OCI-LY1 (cell line): ENCODE data around the gene CCR3.

ENCODE experiments used
- H2AFZ ChIP-seq: fragments of 200-600 bp; sonication (generic), shearing (Covaris generic); 2 replicates; pipeline ENCODE4 v1.6.0; 2014; ENCODE audit warnings: antibody characterized with exemption, mild to moderate bottlenecking, low read length
- H3F3A ChIP-seq: fragments of 200-600 bp; sonication (generic), shearing (Covaris generic); 2 replicates; pipeline ENCODE4 v1.6.0; 2014; ENCODE audit warnings: mild to moderate bottlenecking, antibody characterized with exemption, low read length, moderate library complexity; ENCODE audit not compliant: insufficient read depth
- H3K27ac ChIP-seq: fragments of 200-600 bp; sonication (generic); 2 replicates; pipeline ENCODE4 v1.5.1; 2014; ENCODE audit warnings: low read length, mixed run types, mild to moderate bottlenecking, low read depth; ENCODE audit not compliant: poor library complexity, severe bottlenecking
- H3K27me3 ChIP-seq: fragments of 200-600 bp; sonication (generic); 2 replicates; pipeline ENCODE4 v1.6.0; 2014; ENCODE audit warnings: antibody characterized with exemption, mild to moderate bottlenecking, low read length, moderate library complexity; ENCODE audit not compliant: insufficient read depth
- H3K36me3 ChIP-seq: fragments of 200-600 bp; sonication (generic); 2 replicates; pipeline ENCODE4 v1.6.1; 2014; ENCODE audit warnings: mild to moderate bottlenecking, antibody characterized with exemption, low read length, moderate library complexity, mixed read lengths; ENCODE audit not compliant: insufficient read depth
- H3K4me1 ChIP-seq: fragments of 200-600 bp; sonication (generic); 2 replicates; pipeline ENCODE4 v1.5.1; 2014; ENCODE audit warnings: mild to moderate bottlenecking, low read length, moderate library complexity; ENCODE audit not compliant: insufficient read depth, severe bottlenecking
- H3K4me2 ChIP-seq: fragments of 200-600 bp; sonication (generic), shearing (Covaris generic); 2 replicates; pipeline ENCODE4 v1.6.1; 2014; ENCODE audit warnings: low read length
- H3K4me3 ChIP-seq: fragments of 200-600 bp; sonication (generic); 2 replicates; pipeline ENCODE4 v1.5.1; 2014; ENCODE audit warnings: low read length, low read depth, mild to moderate bottlenecking, mixed read lengths; ENCODE audit not compliant: poor library complexity, severe bottlenecking
- H3K79me2 ChIP-seq: fragments of 200-600 bp; shearing (Covaris generic); 2 replicates; pipeline ENCODE4 v1.6.1; 2016; ENCODE audit warnings: mixed run types, low read length, mixed read lengths; ENCODE audit not compliant: insufficient read depth
- H3K9ac ChIP-seq: fragments of 200-600 bp; sonication (generic), shearing (Covaris generic); 2 replicates; pipeline ENCODE4 v1.6.1; 2014; ENCODE audit warnings: mild to moderate bottlenecking, low read length, mixed read lengths
- H3K9me2 ChIP-seq: fragments of 200-600 bp; sonication (generic), shearing (Covaris generic); 2 replicates; pipeline ENCODE4 v1.6.1; 2014; ENCODE audit warnings: low read depth, mild to moderate bottlenecking, low read length, mixed read lengths
- H3K9me3 ChIP-seq: fragments of 200-600 bp; shearing (Covaris generic); 2 replicates; pipeline ENCODE4 v1.6.1; 2014; ENCODE audit warnings: low read length, mixed read lengths
- H4K20me1 ChIP-seq: fragments of 200-600 bp; sonication (generic), shearing (Covaris generic); 2 replicates; pipeline ENCODE4 v1.6.0; 2016; ENCODE audit warnings: mild to moderate bottlenecking, low read length; ENCODE audit not compliant: insufficient read depth
- EZH2 ChIP-seq: fragments of 200-600 bp; sonication (generic), shearing (Covaris generic); IDR thresholded peaks from 2 replicates; pipeline ENCODE4 v1.8.0; 2017; ENCODE audit warnings: borderline replicate concordance, mixed run types, mild to moderate bottlenecking, antibody characterized with exemption, low read length, moderate library complexity, mixed read lengths
- TF ChIP-seq, protein P1 (sequence below): fragments of 200-600 bp; sonication (generic), shearing (Covaris generic); IDR thresholded peaks from 2 replicates; pipeline ENCODE4 v1.5.1; 2017; ENCODE audit warnings: mild to moderate bottlenecking, antibody characterized with exemption, low read length, moderate library complexity, mixed read lengths

CCR3 gene

DNA sequence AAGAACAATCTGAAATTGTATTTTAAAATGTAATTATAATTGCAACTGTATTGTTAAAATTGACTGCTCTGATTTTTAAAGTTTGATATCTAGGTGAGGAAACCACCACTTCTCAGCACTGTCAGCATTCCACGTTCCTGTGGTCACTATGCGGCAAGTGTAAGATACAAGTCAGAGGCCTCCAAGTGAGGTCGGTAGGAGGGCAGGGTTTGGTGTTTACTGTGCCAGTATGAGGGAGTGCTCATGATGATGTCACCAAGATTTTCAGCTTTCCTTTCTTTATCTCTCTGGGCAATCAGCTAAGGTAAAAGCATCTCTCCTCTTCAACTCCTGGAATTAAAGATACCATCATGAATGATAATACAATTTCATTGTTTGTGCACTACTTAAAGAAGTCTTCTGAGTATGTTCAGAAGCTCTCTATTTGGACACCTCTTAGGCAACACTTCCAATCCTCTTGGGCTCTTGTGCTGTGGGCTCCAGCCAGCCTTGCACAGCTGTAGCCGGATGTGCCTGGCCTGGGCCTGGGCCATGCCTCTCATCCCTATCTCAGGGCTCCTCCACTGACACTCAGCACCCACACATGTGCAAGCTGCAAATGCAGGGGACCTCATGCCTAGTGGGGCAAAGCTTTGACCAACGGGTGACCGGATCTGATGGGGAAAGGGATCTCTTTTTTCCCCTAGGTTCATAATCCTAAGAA, 42.9 kb downstream of the CCR3 start:
- no peak overlapping the region for H3K9ac ChIP-seq
- H3K9me2 ChIP-seq, result no peaks in the 10 kb centered on the region
- 0 out of 2 replicates have a peak, but pooled peaks cover 5% of the 10 kb centered on the region for H3K27me3 ChIP-seq
- H2AFZ ChIP-seq, result no peak overlapping the region
- H4K20me1 ChIP-seq, result no peaks in the 10 kb centered on the region
- H3K27ac ChIP-seq, result no peak overlapping the region
- H3F3A ChIP-seq, result no peaks in the 10 kb centered on the region
- no peaks in the 10 kb centered on the region for H3K4me1 ChIP-seq
- no peak overlapping the region for H3K4me3 ChIP-seq
- H3K4me2 ChIP-seq, result no peak overlapping the region
- H3K9me3 ChIP-seq, result no peaks in the 10 kb centered on the region
- H3K36me3 ChIP-seq, result no peaks in the 10 kb centered on the region
- no peak for TF ChIP-seq EZH2
- TF ChIP-seq, protein P1, sequence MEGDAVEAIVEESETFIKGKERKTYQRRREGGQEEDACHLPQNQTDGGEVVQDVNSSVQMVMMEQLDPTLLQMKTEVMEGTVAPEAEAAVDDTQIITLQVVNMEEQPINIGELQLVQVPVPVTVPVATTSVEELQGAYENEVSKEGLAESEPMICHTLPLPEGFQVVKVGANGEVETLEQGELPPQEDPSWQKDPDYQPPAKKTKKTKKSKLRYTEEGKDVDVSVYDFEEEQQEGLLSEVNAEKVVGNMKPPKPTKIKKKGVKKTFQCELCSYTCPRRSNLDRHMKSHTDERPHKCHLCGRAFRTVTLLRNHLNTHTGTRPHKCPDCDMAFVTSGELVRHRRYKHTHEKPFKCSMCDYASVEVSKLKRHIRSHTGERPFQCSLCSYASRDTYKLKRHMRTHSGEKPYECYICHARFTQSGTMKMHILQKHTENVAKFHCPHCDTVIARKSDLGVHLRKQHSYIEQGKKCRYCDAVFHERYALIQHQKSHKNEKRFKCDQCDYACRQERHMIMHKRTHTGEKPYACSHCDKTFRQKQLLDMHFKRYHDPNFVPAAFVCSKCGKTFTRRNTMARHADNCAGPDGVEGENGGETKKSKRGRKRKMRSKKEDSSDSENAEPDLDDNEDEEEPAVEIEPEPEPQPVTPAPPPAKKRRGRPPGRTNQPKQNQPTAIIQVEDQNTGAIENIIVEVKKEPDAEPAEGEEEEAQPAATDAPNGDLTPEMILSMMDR, result no peak
- no peaks in the 10 kb centered on the region for H3K79me2 ChIP-seq

DNA sequence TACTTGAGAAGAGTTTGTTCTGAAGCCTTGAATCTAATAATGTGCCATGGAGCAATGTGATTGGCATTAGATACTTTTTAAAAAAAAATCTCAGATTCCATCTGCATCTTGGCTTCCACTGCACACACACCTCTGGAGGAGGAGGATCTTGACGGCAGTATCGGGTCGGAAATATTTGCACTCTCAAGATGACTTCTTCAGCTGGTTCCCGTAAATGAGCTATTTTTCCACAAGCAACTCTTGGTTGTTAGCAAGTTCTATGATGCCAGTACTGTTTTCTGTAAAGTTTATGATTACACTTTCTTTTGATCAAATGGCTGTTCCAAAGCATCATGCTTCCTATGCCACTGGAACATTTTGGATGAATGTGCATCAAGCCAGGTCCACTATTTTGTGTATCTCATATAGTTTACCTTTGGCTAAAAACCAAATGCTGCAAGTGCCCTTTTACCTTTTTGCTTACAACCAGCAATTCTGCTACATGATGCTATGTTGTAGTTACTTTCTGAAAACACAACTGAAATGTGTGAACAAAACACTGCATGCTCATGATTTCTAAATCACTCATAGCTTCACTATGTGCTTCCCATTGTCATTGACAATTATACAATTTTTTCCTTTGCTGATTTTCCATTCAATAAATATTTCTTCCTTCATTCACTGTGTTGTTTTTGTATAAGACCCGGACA, 43.8 kb downstream of the CCR3 start:
- no peak overlapping the region for H3K27ac ChIP-seq
- no peak overlapping the region for H3K9ac ChIP-seq
- H3K27me3 ChIP-seq, result 0 out of 2 replicates have a peak, but pooled peaks cover 5% of the 10 kb centered on the region
- no peaks in the 10 kb centered on the region for H4K20me1 ChIP-seq
- H3K9me3 ChIP-seq, result no peaks in the 10 kb centered on the region
- H3K4me1 ChIP-seq, result no peaks in the 10 kb centered on the region
- no peak overlapping the region for H3K4me2 ChIP-seq
- H3K4me3 ChIP-seq, result no peak overlapping the region
- H3F3A ChIP-seq, result no peaks in the 10 kb centered on the region
- no peak overlapping the region for H2AFZ ChIP-seq
- H3K79me2 ChIP-seq, result no peaks in the 10 kb centered on the region
- no peaks in the 10 kb centered on the region for H3K36me3 ChIP-seq
- TF ChIP-seq, protein P1, result no peak
- no peak for TF ChIP-seq EZH2
- H3K9me2 ChIP-seq, result no peaks in the 10 kb centered on the region

DNA sequence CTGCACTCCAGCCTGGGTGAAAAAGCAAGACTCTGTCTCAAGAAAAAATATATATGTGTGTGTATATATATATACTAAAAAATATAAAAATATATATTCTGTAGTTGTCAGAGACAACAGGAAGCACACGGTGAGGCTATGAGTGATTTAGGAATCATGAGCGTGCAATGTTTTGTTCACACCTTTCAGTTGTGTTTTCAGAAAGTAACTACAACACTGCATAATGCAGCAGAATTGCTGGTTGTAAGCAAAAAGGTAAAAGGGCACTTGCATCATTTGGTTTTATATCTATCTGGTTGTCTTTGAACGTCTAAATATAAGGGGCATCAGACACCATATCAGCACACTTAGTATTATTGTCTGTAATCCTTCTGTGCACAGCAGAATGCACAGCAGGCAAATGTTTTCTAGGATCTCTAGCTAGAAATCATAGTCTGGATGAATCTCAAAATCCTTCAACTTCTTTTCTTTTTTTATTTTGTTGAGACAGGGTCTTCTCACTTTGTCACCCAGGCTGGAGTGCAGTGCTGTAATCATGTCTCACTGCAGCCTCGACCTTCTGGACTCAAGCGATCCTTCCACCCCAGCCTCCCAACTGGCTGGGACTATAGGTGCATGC, 44.8 kb downstream of the CCR3 start:
- H3K27ac ChIP-seq, result no peak overlapping the region
- H3K27me3 ChIP-seq, result 0 out of 2 replicates have a peak, but pooled peaks cover 5% of the 10 kb centered on the region
- H3K9ac ChIP-seq, result no peak overlapping the region
- H3K4me3 ChIP-seq, result no peak overlapping the region
- H3K4me1 ChIP-seq, result no peaks in the 10 kb centered on the region
- no peak overlapping the region for H3K4me2 ChIP-seq
- no peaks in the 10 kb centered on the region for H3F3A ChIP-seq
- H3K9me2 ChIP-seq, result no peaks in the 10 kb centered on the region
- no peak for TF ChIP-seq EZH2
- TF ChIP-seq, protein P1, result no peak
- H4K20me1 ChIP-seq, result no peaks in the 10 kb centered on the region
- H3K9me3 ChIP-seq, result no peaks in the 10 kb centered on the region
- no peak overlapping the region for H2AFZ ChIP-seq
- no peaks in the 10 kb centered on the region for H3K36me3 ChIP-seq
- no peaks in the 10 kb centered on the region for H3K79me2 ChIP-seq
